B cell (primary cell): Measurements from ENCODE around the gene FIBCD1. TPM values are rescaled to one million over a fixed set of nuclear protein-coding genes. Genes with fewer than 3 reads are reported as not detected.

Experiments used
- ATAC-seq: fragments of 200-7000 bp; cut with Tn5 transposase; one replicate; pipeline ENCODE4 v1.10.0; 2021; ENCODE audit warnings: low read depth, mild to moderate bottlenecking, moderate number of reproducible peaks, moderate library complexity
- CTCF ChIA-PET: fragments of 350-600 bp; sonication (Branson Sonifier 250); formaldehyde crosslinking; loops from one replicate; lab custom pipeline; 2021; ENCODE audit warnings: antibody characterized with exemption, inconsistent platforms; lab: Charles Lee
- POLR2A ChIA-PET: fragments of 350-600 bp; sonication (Branson Sonifier 250); formaldehyde crosslinking; loops from one replicate; lab custom pipeline; 2021; ENCODE audit warnings: antibody characterized with exemption; lab: Charles Lee
- DNase-seq: peaks from one replicate; pipeline ENCODE4 v3.0.0; 2013
- H2AFZ ChIP-seq: 2 replicates; pipeline ENCODE4 v1.6.1; 2012; ENCODE audit warnings: mild to moderate bottlenecking, low read depth, low read length; ENCODE audit not compliant: insufficient read depth, poor library complexity, severe bottlenecking
- H3K27ac ChIP-seq, 2 donors: 1 replicate in 1 of 2; 2 replicates in 1 of 2; pipeline ENCODE4 v1.5.1; 2012 to 2013; ENCODE audit warnings: low read length in 2 of 2, mild to moderate bottlenecking in 2 of 2, moderate library complexity in 1 of 2
- H3K27me3 ChIP-seq, 4 experiments: fragments of 200-600 bp in 1 of 4; sonication (generic) in 1 of 4; replicated peaks in 1 of 4; 1 replicate in 2 of 4; 2 replicates in 2 of 4; pipeline versions ENCODE4 v1.6.1 to v1.7.0; 2013 to 2016; ENCODE audit warnings: low read length in 3 of 4, mild to moderate bottlenecking in 2 of 4, mixed read lengths in 1 of 4, moderate library complexity in 1 of 4; ENCODE audit not compliant: insufficient read depth in 4 of 4, control insufficient read depth in 3 of 4; ENCODE audit errors: control extremely low read depth in 1 of 4
- H3K36me3 ChIP-seq, 2 experiments: replicated peaks in 1 of 2; 1 replicate in 1 of 2; 2 replicates in 1 of 2; pipeline versions ENCODE4 v1.6.1 to v1.7.1; 2013; ENCODE audit warnings: low read length in 1 of 2; ENCODE audit not compliant: insufficient read depth in 2 of 2, control insufficient read depth in 1 of 2; ENCODE audit errors: control extremely low read depth in 1 of 2, extremely low read depth in 1 of 2
- H3K4me1 ChIP-seq, 2 donors: fragments of 200-600 bp in 1 of 2; sonication (generic) in 1 of 2; 1 replicate in 1 of 2; 2 replicates in 1 of 2; pipeline versions ENCODE4 v1.5.1 to v1.6.1; 2013 to 2017; ENCODE audit warnings: low read length in 2 of 2; ENCODE audit not compliant: control insufficient read depth in 2 of 2, insufficient read depth in 2 of 2
- H3K4me2 ChIP-seq: replicated peaks from 2 replicates; pipeline ENCODE3; 2012; ENCODE audit warnings: mild to moderate bottlenecking, low read depth, low read length; ENCODE audit not compliant: poor library complexity, severe bottlenecking
- H3K4me3 ChIP-seq, 5 experiments: fragments of 200-600 bp in 1 of 5; sonication (generic) in 1 of 5; 1 replicate in 3 of 5; 2 replicates in 2 of 5; pipeline versions ENCODE4 v1.5.1 to v1.7.0; 2011 to 2016; ENCODE audit warnings: low read length in 4 of 5, mild to moderate bottlenecking in 4 of 5, low read depth in 2 of 5, control low read depth in 1 of 5, moderate library complexity in 1 of 5; ENCODE audit not compliant: insufficient read depth in 1 of 5; ENCODE audit errors: control extremely low read depth in 1 of 5, extremely low read depth in 1 of 5
- H3K79me2 ChIP-seq: fragments of 200-600 bp; sonication (generic); one replicate; pipeline ENCODE4 v1.6.0; 2016; ENCODE audit warnings: low read length; ENCODE audit not compliant: control insufficient read depth, insufficient read depth
- H3K9ac ChIP-seq: fragments of 200-600 bp; sonication (generic); 2 replicates; pipeline ENCODE4 v1.6.1; 2017; ENCODE audit warnings: mild to moderate bottlenecking, low read length, moderate library complexity
- H3K9me3 ChIP-seq, 3 donors: one replicate each; pipeline versions ENCODE4 v1.6.1 to v1.7.1; 2013; ENCODE audit warnings: low read length in 2 of 3; ENCODE audit not compliant: control insufficient read depth in 2 of 3, insufficient read depth in 1 of 3; ENCODE audit errors: control extremely low read depth in 1 of 3
- H4K20me1 ChIP-seq: 2 replicates; pipeline ENCODE4 v1.6.0; 2012; ENCODE audit warnings: mild to moderate bottlenecking, low read length; ENCODE audit not compliant: insufficient read depth, control insufficient read depth, poor library complexity, severe bottlenecking
- H3K27ac Mint-ChIP-seq: one replicate; pipeline ENCODE4 v1.8.0; 2021; ENCODE audit warnings: mixed read lengths
- H3K27me3 Mint-ChIP-seq: one replicate; pipeline ENCODE4 v1.8.0; 2021; ENCODE audit warnings: mixed read lengths
- H3K4me1 Mint-ChIP-seq: one replicate; pipeline ENCODE4 v1.8.0; 2021; ENCODE audit warnings: mixed read lengths
- H3K4me3 Mint-ChIP-seq: one replicate; pipeline ENCODE4 v1.8.0; 2021; ENCODE audit warnings: mixed read lengths
- H3K9me3 Mint-ChIP-seq: one replicate; pipeline ENCODE4 v1.8.0; 2022; ENCODE audit warnings: mixed read lengths; ENCODE audit not compliant: insufficient read depth
- CTCF ChIP-seq: fragments of 200-600 bp; IDR thresholded peaks from one replicate; pipeline ENCODE4 v1.8.0; 2022; ENCODE audit warnings: antibody characterized with exemption, mild to moderate bottlenecking
- EZH2 ChIP-seq: IDR thresholded peaks from 2 replicates; pipeline ENCODE4 v1.6.1; 2012; ENCODE audit warnings: borderline replicate concordance, low read depth, mild to moderate bottlenecking, moderate library complexity, low read length; ENCODE audit not compliant: insufficient read depth, poor library complexity, severe bottlenecking
- WGBS: methylation state at CpG from one replicate; pipeline ENCODE4 v1.1.5; 2013; ENCODE audit warnings: missing lambda C conversion rate; ENCODE audit not compliant: insufficient coverage; 5-methylcytosine and 5-hydroxymethylcytosine counted together
- intact Hi-C: fragments of 100-400 bp; cut with micrococcal nuclease; formaldehyde crosslinking; loops from one replicate; pipeline ENCODE4 v1.10.0; 2022
- polyA plus RNA-seq: library from polyadenylated mRNA; depleted of rRNA; stranded (reverse); fragments of >200 nt; gene quantifications from 2 replicates; pipeline ENCODE4 v1.2.3, GENCODE V29; 2012
- total RNA-seq, 2 donors: library from RNA; stranded (reverse); fragments of 120-200 nt in 1 of 2; gene quantifications; 1 replicate in 1 of 2; 2 replicates in 1 of 2; pipeline versions ENCODE4 v1.2.3 to v1.2.4, GENCODE V29; 2013 to 2022

FIBCD1 gene
- total and polyA plus RNA-seq, 2 donors (not counting 1 experiment from before 2014, with no cell fraction given) = not detected

GRCh38 chr9:130932255-130933079, 6.6 kb downstream of the FIBCD1 start:
- H3K27ac Mint-ChIP-seq = peak overlapping the region; percentile 43
- POLR2A ChIA-PET = no interaction called here
- H3K4me3 ChIP-seq = no peak overlapping the region

More at GRCh38 chr9:130932255-130933079, 6.6 kb downstream of the FIBCD1 start:
- Histone ChIP-seq H3K27ac (no peak overlapping the region), H3K9me3 (peaks cover 0 to 3% (median 0%) of the 10 kb centered on the region in 3 donors), H3K9ac (no peak overlapping the region), H2AFZ (no peak overlapping the region), H3K36me3 (no peaks in the 10 kb centered on the region), H3K79me2 (no peaks in the 10 kb centered on the region), H4K20me1 (no peaks in the 10 kb centered on the region), H3K27me3 (peaks cover 0 to 50% (median 26%) of the 10 kb centered on the region in 4 experiments), H3K4me2 (no peak overlapping the region), H3K4me1 (peaks cover under 1 to 5% of the 10 kb centered on the region in 2 donors)
- WGBS = 62% methylated on average over 18 of the region's 21 CpGs
- no peak for TF ChIP-seq CTCF
- no peak for TF ChIP-seq EZH2
- Mint-ChIP-seq H3K4me3 (no peak overlapping the region), H3K9me3 (no peaks in the 10 kb centered on the region), H3K27me3 (peaks cover 49% of the 10 kb centered on the region), H3K4me1 (peaks cover 21% of the 10 kb centered on the region)
- no peak for DNase-seq
- CTCF ChIA-PET = interaction anchor here (1.6 kb wide), 1 partner anchor 114 kb away, joined by 5 read pairs; no protein-coding TSS in a partner anchor
- intact Hi-C loops = no loop called here
- ATAC-seq = no peak
